Gastrocnemius medialis (tissue), 4 donors: ENCODE measurements around the gene NEMP2. TPM values are rescaled to one million over a fixed set of nuclear protein-coding genes. Genes with fewer than 3 reads are reported as not detected.

Experiments
- ATAC-seq, 2 donors: fragments of 150-250 bp; one replicate each; pipeline ENCODE4 v1.9.1; 2016
- DNase-seq, 2 donors: peaks; one replicate each; pipeline ENCODE4 v3.0.0-alpha.2; 2019
- H3K27ac ChIP-seq, 4 donors: fragments of 200-600 bp; sonication (generic); 1 replicate in 1 of 4; 2 replicates in 3 of 4; pipeline ENCODE4 v1.5.1; 2016 to 2018; ENCODE audit warnings: mild to moderate bottlenecking in 2 of 4, moderate library complexity in 1 of 4
- H3K27me3 ChIP-seq, 3 donors: fragments of 200-600 bp; sonication (generic) in 2 of 3; 1 replicate in 1 of 3; 2 replicates in 2 of 3; pipeline versions ENCODE4 v1.5.1 to v1.6.0; 2016 to 2019; ENCODE audit warnings: mild to moderate bottlenecking in 1 of 3, moderate library complexity in 1 of 3
- H3K36me3 ChIP-seq, 2 donors: fragments of 200-600 bp; sonication (generic) in 1 of 2; one replicate each; pipeline ENCODE4 v1.5.1; 2017 to 2018
- H3K4me1 ChIP-seq, 2 donors: fragments of 200-600 bp; sonication (generic) in 1 of 2; one replicate each; pipeline ENCODE4 v1.5.1; 2016 to 2017; ENCODE audit warnings: mild to moderate bottlenecking in 2 of 2
- H3K4me3 ChIP-seq, 4 donors: fragments of 200-600 bp; sonication (generic) in 3 of 4; 1 replicate in 1 of 4; 2 replicates in 3 of 4; pipeline ENCODE4 v1.5.1; 2016 to 2019; ENCODE audit warnings: mild to moderate bottlenecking in 2 of 4
- H3K9me3 ChIP-seq, 3 donors: fragments of 200-600 bp; sonication (generic) in 2 of 3; 1 replicate in 1 of 3; 2 replicates in 2 of 3; pipeline ENCODE4 v1.5.1; 2016 to 2019
- POLR2A ChIP-seq, 2 donors: fragments of 450-650 bp; IDR thresholded peaks; one replicate each; pipeline ENCODE4 v1.6.1; 2017; ENCODE audit warnings: antibody characterized with exemption in 2 of 2, mild to moderate bottlenecking in 2 of 2, moderate library complexity in 2 of 2
- in situ Hi-C, 4 donors: fragments of 200-750 bp; cut with MboI; loops; one replicate each; pipeline versions ENCODE4 v1.15.0 to v1.8.0; 2017; ENCODE audit warnings: low sequenced_read_pairs in 4 of 4
- intact Hi-C: fragments of 100-400 bp; cut with DNase I; formaldehyde crosslinking; loops from one replicate; pipeline ENCODE4 v1.15.1; 2023; ENCODE audit warnings: low total_unique reads
- total RNA-seq, 4 donors: library from RNA; depleted of rRNA; stranded (reverse); fragments of >200 nt; gene quantifications; one replicate each; pipeline versions ENCODE4 v1.1.0 to v1.2.3, GENCODE V29; 2016
- TF ChIP-seq, protein P1 (sequence below), 5 experiments: fragments of 450-650 bp in 3 of 5; fragments of 200-600 bp in 2 of 5; sonication (generic) in 2 of 5; IDR thresholded peaks in 4 of 5; conservative IDR thresholded peaks in 1 of 5; 1 replicate in 4 of 5; 2 replicates in 1 of 5; pipeline ENCODE4 v1.5.1; 2016 to 2019; ENCODE audit warnings: antibody characterized with exemption in 5 of 5, mild to moderate bottlenecking in 3 of 5, moderate library complexity in 3 of 5

Gene NEMP2
- total RNA-seq, 4 donors from 2014 or later, result 0.24 to 1.7 (median 1.3) TPM

GRCh38 chr2:190467575-190468083 lies 66.9 kb downstream of the NEMP2 start:
- Histone ChIP-seq H3K27ac (peak overlapping the region; percentile 67 to 75 (median 70)), H3K36me3 (no peaks in the 10 kb centered on the region), H3K9me3 (no peaks in the 10 kb centered on the region), H3K4me3 (no peak overlapping the region), H3K4me1 (peaks cover 20 to 32% of the 10 kb centered on the region in 2 donors), H3K27me3 (no peaks in the 10 kb centered on the region)
- no peak for TF ChIP-seq POLR2A (IDR thresholded peaks at IDR 0.05)
- TF ChIP-seq, protein P1, sequence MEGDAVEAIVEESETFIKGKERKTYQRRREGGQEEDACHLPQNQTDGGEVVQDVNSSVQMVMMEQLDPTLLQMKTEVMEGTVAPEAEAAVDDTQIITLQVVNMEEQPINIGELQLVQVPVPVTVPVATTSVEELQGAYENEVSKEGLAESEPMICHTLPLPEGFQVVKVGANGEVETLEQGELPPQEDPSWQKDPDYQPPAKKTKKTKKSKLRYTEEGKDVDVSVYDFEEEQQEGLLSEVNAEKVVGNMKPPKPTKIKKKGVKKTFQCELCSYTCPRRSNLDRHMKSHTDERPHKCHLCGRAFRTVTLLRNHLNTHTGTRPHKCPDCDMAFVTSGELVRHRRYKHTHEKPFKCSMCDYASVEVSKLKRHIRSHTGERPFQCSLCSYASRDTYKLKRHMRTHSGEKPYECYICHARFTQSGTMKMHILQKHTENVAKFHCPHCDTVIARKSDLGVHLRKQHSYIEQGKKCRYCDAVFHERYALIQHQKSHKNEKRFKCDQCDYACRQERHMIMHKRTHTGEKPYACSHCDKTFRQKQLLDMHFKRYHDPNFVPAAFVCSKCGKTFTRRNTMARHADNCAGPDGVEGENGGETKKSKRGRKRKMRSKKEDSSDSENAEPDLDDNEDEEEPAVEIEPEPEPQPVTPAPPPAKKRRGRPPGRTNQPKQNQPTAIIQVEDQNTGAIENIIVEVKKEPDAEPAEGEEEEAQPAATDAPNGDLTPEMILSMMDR (IDR thresholded peaks at IDR 0.05 in 4 of 5, conservative IDR thresholded peaks at IDR 0.05 in 1 of 5), result no peak
- DNase-seq (no peak), ATAC-seq (no peak)
- intact Hi-C loops, result no loop called here
- in situ Hi-C loops, result no loop called here

DNA sequence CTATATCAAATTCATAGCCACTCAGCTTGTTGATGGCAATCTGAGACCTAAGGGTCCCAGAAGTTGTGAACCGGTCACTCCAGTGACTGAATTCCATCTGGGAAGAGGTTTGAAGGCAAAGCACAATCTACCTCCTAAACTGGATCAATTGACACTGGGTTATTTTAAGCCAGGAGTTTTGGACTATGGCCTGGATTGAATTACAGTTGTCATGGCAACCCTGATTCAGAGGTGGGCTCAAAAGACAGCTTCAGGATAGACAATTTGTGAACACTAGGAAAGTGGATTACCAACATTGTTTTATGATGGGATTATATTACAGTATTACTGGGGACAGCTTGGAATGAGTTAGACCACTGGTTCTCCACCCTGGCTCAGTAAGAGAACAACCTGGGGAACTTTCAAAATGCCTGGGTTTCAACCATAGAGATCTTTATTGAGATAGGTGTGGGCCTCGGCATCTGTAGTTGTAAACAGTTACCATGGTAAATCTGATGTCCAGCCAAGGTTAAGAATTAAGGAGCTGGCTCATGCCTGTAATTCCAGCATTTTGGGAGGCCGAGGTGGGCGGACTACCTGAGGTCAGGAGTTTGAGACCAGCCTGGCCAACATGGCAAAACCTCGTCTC lies 67.6 kb downstream of the NEMP2 start:
- DNase-seq (no peak), ATAC-seq (no peak)
- Histone ChIP-seq H3K4me1 (peaks cover 20 to 32% of the 10 kb centered on the region in 2 donors), H3K9me3 (no peaks in the 10 kb centered on the region), H3K27ac (peak overlapping the region; percentile 67 to 75 (median 70)), H3K27me3 (no peaks in the 10 kb centered on the region), H3K4me3 (no peak overlapping the region), H3K36me3 (no peaks in the 10 kb centered on the region)
- intact Hi-C loops, result no loop called here
- TF ChIP-seq, protein P1 (IDR thresholded peaks at IDR 0.05 in 4 of 5, conservative IDR thresholded peaks at IDR 0.05 in 1 of 5), result no peak
- TF ChIP-seq POLR2A (IDR thresholded peaks at IDR 0.05), result no peak
- in situ Hi-C loops, result no loop called here

- TF ChIP-seq POLR2A (IDR thresholded peaks at IDR 0.05), result no peak
- TF ChIP-seq, protein P1 (IDR thresholded peaks at IDR 0.05 in 4 of 5, conservative IDR thresholded peaks at IDR 0.05 in 1 of 5), result no peak
- H3K27ac ChIP-seq, result no peak overlapping the region
Observed at GRCh38 chr2:190465060-190465459, 69.5 kb downstream of the NEMP2 start.

DNA sequence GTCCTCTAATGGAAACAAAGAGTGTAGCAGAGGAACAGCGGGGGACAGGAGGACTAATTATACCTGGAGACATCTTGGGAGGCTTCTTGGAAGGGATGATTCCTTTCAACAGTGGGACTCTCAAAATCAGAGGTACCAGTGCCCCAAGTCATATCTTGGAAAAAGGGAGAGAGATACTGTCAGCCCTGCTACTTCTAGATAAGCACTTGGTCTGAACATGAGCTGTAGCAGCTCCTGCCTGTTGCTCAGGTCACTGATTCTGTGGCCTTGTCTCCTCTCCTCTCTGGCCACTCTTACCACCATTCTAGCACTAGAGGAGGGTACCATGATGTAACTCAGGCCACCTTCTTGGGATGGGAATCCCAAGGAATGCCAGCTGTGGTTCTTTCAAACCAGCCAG lies 71.9 kb downstream of the NEMP2 start:
- DNase-seq, result no peak
- Histone ChIP-seq H3K4me1 (peaks cover 14 to 15% of the 10 kb centered on the region in 2 donors), H3K27ac (no peak overlapping the region), H3K9me3 (no peaks in the 10 kb centered on the region), H3K36me3 (no peaks in the 10 kb centered on the region), H3K4me3 (no peak overlapping the region), H3K27me3 (no peaks in the 10 kb centered on the region)
- in situ Hi-C loops, result no loop called here
- no peak for ATAC-seq
- TF ChIP-seq, protein P1 (IDR thresholded peaks at IDR 0.05 in 4 of 5, conservative IDR thresholded peaks at IDR 0.05 in 1 of 5), result no peak
- no peak for TF ChIP-seq POLR2A (IDR thresholded peaks at IDR 0.05)
- intact Hi-C loops, result loop anchor here (5.0 kb wide), 1 partner anchor 45 kb away; no protein-coding TSS in a partner anchor

More at GRCh38 chr2:190465060-190465459, 69.5 kb downstream of the NEMP2 start:
- DNase-seq (no peak), ATAC-seq (no peak)
- H3K36me3 ChIP-seq, result no peaks in the 10 kb centered on the region
- H3K4me1 ChIP-seq, result peaks cover 20 to 28% of the 10 kb centered on the region in 2 donors
- in situ Hi-C loops, result no loop called here
- intact Hi-C loops, result no loop called here
- H3K4me3 ChIP-seq, result no peak overlapping the region
- H3K9me3 ChIP-seq, result no peaks in the 10 kb centered on the region
- no peaks in the 10 kb centered on the region for H3K27me3 ChIP-seq
